Neural cell (in vitro differentiated cells): Measurements from ENCODE around the gene PPP2R3A. TPM values are rescaled to one million over a fixed set of nuclear protein-coding genes. Genes with fewer than 3 reads are reported as not detected.

Experiments
- H2AFZ ChIP-seq: fragments of 200-600, 300-800 bp; sonication (generic), shearing (Covaris generic); 2 replicates; pipeline ENCODE4 v1.6.0; 2014; ENCODE audit warnings: low read depth, mild to moderate bottlenecking, antibody characterized with exemption, low read length, moderate library complexity
- H3F3A ChIP-seq: fragments of 200-600 bp; shearing (Covaris generic); 2 replicates; pipeline ENCODE4 v1.6.1; 2016; ENCODE audit warnings: mild to moderate bottlenecking, moderate library complexity, mixed read lengths, antibody characterized with exemption, low read length; ENCODE audit not compliant: insufficient read depth, poor library complexity, severe bottlenecking
- H3K27ac ChIP-seq: fragments of 200-600, 300-800 bp; sonication (generic), shearing (Covaris generic); 2 replicates; pipeline ENCODE4 v1.5.1; 2014; ENCODE audit warnings: mild to moderate bottlenecking, low read length, moderate library complexity
- H3K27me3 ChIP-seq: fragments of 300-800, 200-600 bp; sonication (generic), shearing (Covaris generic); 2 replicates; pipeline ENCODE4 v1.6.0; 2014; ENCODE audit warnings: mild to moderate bottlenecking, low read depth, low read length, moderate library complexity; ENCODE audit not compliant: insufficient read depth
- H3K36me3 ChIP-seq: fragments of 300-800, 200-600 bp; sonication (generic), shearing (Covaris generic); 2 replicates; pipeline ENCODE4 v1.5.1; 2014; ENCODE audit warnings: mild to moderate bottlenecking, antibody characterized with exemption, low read length, moderate library complexity; ENCODE audit not compliant: insufficient read depth
- H3K4me2 ChIP-seq: fragments of 300-800, 200-600 bp; sonication (generic), shearing (Covaris generic); 2 replicates; pipeline ENCODE4 v1.6.0; 2014; ENCODE audit warnings: mild to moderate bottlenecking, low read length
- H3K4me3 ChIP-seq: fragments of 300-800, 200-600 bp; sonication (generic), shearing (Covaris generic); 2 replicates; pipeline ENCODE4 v1.5.1; 2014; ENCODE audit warnings: mild to moderate bottlenecking, low read length, moderate library complexity
- H3K79me2 ChIP-seq: fragments of 200-600 bp; shearing (Covaris generic); replicated peaks from 2 replicates; pipeline ENCODE4 v1.6.0; 2014; ENCODE audit warnings: mild to moderate bottlenecking, low read length, moderate library complexity; ENCODE audit not compliant: insufficient read depth
- H3K9ac ChIP-seq: fragments of 300-800, 200-600 bp; sonication (generic), shearing (Covaris generic); 2 replicates; pipeline ENCODE4 v1.6.1; 2016; ENCODE audit warnings: mild to moderate bottlenecking, low read length, mixed read lengths
- H3K9me2 ChIP-seq: fragments of 200-600 bp; shearing (Covaris generic); 2 replicates; pipeline ENCODE4 v1.6.1; 2016; ENCODE audit warnings: mild to moderate bottlenecking, low read length, mixed read lengths; ENCODE audit not compliant: insufficient read depth
- H3K9me3 ChIP-seq: fragments of 200-600, 300-800 bp; sonication (generic), shearing (Covaris generic); 2 replicates; pipeline ENCODE4 v1.6.1; 2016; ENCODE audit warnings: mild to moderate bottlenecking, mixed run types, low read length, moderate library complexity, mixed read lengths
- H4K20me1 ChIP-seq: fragments of 200-600 bp; shearing (Covaris generic); 2 replicates; pipeline ENCODE4 v1.6.1; 2016; ENCODE audit warnings: mild to moderate bottlenecking, mixed run types; ENCODE audit not compliant: insufficient read depth
- CTCF ChIP-seq: fragments of 450-650 bp; IDR thresholded peaks from 2 replicates; pipeline ENCODE4 v1.5.1; 2014; ENCODE audit warnings: antibody characterized with exemption, mild to moderate bottlenecking, moderate library complexity; ENCODE audit not compliant: poor library complexity, severe bottlenecking
- EP300 ChIP-seq: fragments of 450-650 bp; conservative IDR thresholded peaks from 2 replicates; pipeline ENCODE4 v1.6.1; 2014; ENCODE audit warnings: antibody characterized with exemption, mild to moderate bottlenecking, moderate library complexity; ENCODE audit not compliant: poor library complexity, severe bottlenecking
- EZH2 ChIP-seq: fragments of 200-600, 300-800 bp; shearing (Covaris generic), sonication (generic); IDR thresholded peaks from 2 replicates; pipeline ENCODE4 v1.6.1; 2014; ENCODE audit warnings: antibody characterized with exemption, low read length, borderline replicate concordance, mild to moderate bottlenecking; ENCODE audit not compliant: insufficient read depth, poor library complexity, severe bottlenecking
- MXI1 ChIP-seq: fragments of 450-650 bp; conservative IDR thresholded peaks from 2 replicates; pipeline ENCODE4 v1.6.1; 2014; ENCODE audit warnings: antibody characterized with exemption, mild to moderate bottlenecking; ENCODE audit not compliant: poor library complexity, severe bottlenecking
- POLR2AphosphoS5 ChIP-seq: IDR thresholded peaks from 2 replicates; pipeline ENCODE4 v1.6.1; 2012
- RAD21 ChIP-seq: fragments of 450-650 bp; conservative IDR thresholded peaks from 2 replicates; pipeline ENCODE4 v1.6.1; 2014; ENCODE audit warnings: antibody characterized with exemption, mild to moderate bottlenecking, moderate library complexity
- REST ChIP-seq: IDR thresholded peaks from 2 replicates; pipeline ENCODE4 v1.6.1; 2012; ENCODE audit warnings: borderline replicate concordance
- SMC3 ChIP-seq: fragments of 450-650 bp; conservative IDR thresholded peaks from 2 replicates; pipeline ENCODE4 v1.6.1; 2014; ENCODE audit warnings: antibody characterized with exemption, mild to moderate bottlenecking, moderate library complexity; ENCODE audit not compliant: poor library complexity
- TAF1 ChIP-seq: IDR thresholded peaks from 2 replicates; pipeline ENCODE4 v1.6.1; 2012; ENCODE audit warnings: low read depth
- polyA plus RNA-seq: library from polyadenylated mRNA; depleted of rRNA; stranded (reverse); fragments of >200 nt; gene quantifications from 2 replicates; pipeline ENCODE4 v1.2.3, GENCODE V29; 2014

Gene PPP2R3A
- polyA plus RNA-seq, 1 donor from 2014 or later: 17.9 TPM

DNA sequence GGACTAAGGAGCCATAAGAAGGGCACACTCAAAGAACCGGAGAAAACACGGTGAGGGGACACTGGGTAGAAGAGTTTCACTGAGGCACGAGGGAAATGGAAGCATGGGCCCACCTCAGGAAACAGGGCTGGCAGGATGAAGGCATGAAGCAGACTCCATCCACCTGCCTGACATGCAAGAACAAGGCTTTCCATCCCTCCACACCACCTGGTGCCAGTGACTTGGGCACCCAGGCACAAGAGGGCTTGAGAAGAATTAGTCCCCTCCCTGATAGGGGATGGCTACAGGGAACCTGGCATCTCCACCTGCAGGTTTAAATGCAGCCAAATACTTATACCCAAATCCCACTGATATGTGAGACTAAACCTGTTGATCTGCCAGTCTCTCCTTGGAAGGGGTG lies 38.9 kb upstream of the PPP2R3A start:
- Histone ChIP-seq H3K4me2 (no peak overlapping the region), H3K9me3 (no peaks in the 10 kb centered on the region), H2AFZ (no peak overlapping the region), H3K4me3 (no peak overlapping the region), H3K79me2 (no peaks in the 10 kb centered on the region), H4K20me1 (no peaks in the 10 kb centered on the region), H3K27me3 (no peaks in the 10 kb centered on the region), H3K9ac (no peak overlapping the region), H3F3A (no peaks in the 10 kb centered on the region), H3K36me3 (no peaks in the 10 kb centered on the region), H3K27ac (no peak overlapping the region), H3K9me2 (no peaks in the 10 kb centered on the region)
- no peak for TF ChIP-seq EP300

DNA sequence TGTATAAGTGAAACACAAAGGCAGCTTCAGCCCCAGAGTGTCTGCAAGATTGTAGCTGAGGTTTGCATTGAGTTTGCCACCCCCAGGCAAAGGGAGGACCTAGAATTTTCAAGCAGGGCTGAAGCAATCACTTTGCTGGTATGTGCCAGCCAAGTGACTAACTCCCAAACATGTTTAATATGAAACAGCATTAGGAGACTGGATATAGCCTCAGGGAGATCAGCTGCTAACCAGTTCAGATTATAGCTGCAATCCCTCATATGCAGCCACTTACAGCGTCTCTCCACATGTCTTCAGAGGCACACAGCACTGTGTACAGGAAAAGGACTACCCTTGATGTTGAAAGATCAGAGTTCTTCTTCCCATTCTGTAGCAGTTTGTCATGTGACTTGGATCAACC lies 38.4 kb upstream of the PPP2R3A start:
- Histone ChIP-seq H3K4me3 (no peak overlapping the region), H3K27me3 (no peaks in the 10 kb centered on the region), H3K4me2 (no peak overlapping the region), H3K36me3 (no peaks in the 10 kb centered on the region), H3K9me3 (no peaks in the 10 kb centered on the region), H3F3A (no peaks in the 10 kb centered on the region), H3K27ac (no peak overlapping the region), H3K9ac (no peak overlapping the region), H4K20me1 (no peaks in the 10 kb centered on the region), H2AFZ (no peak overlapping the region), H3K9me2 (no peaks in the 10 kb centered on the region), H3K79me2 (no peaks in the 10 kb centered on the region)
- TF ChIP-seq CTCF (no peak), REST (no peak), RAD21 (no peak), EP300 (no peak), POLR2AphosphoS5 (no peak), MXI1 (no peak), TAF1 (no peak), SMC3 (no peak), EZH2 (no peak)

DNA sequence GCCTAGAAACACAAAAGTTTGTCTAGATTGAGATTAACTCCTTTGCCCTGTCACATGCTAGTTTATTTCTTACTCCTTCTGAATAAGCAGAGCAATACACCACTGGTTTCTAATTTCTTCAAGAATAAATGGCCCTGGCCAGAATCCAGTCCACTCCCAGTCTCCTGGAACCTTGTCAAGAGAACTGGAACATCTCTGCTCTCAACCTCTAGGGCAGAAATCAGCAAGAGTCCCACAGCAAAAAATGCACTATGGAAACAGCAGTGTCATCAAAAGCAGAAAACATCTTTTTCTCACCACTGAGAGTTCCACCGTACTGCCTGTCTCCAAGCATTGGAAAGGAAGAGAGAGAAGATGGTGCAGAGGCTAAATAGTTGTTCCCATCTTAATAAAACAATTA lies 35.9 kb upstream of the PPP2R3A start:
- no peaks in the 10 kb centered on the region for H3K27me3 ChIP-seq
- no peak overlapping the region for H3K4me2 ChIP-seq
- H4K20me1 ChIP-seq: no peaks in the 10 kb centered on the region
- H3F3A ChIP-seq: no peaks in the 10 kb centered on the region
- H2AFZ ChIP-seq: no peak overlapping the region
- no peak overlapping the region for H3K27ac ChIP-seq
- no peak overlapping the region for H3K4me3 ChIP-seq
- H3K9ac ChIP-seq: no peak overlapping the region
- TF ChIP-seq TAF1 (no peak), MXI1 (no peak), CTCF (no peak), EP300 (no peak), EZH2 (no peak), RAD21 (no peak)
- H3K36me3 ChIP-seq: no peaks in the 10 kb centered on the region
- H3K9me3 ChIP-seq: no peaks in the 10 kb centered on the region
- no peaks in the 10 kb centered on the region for H3K79me2 ChIP-seq
- no peaks in the 10 kb centered on the region for H3K9me2 ChIP-seq
